ENCODE measurements around the gene PKM.

DNA sequence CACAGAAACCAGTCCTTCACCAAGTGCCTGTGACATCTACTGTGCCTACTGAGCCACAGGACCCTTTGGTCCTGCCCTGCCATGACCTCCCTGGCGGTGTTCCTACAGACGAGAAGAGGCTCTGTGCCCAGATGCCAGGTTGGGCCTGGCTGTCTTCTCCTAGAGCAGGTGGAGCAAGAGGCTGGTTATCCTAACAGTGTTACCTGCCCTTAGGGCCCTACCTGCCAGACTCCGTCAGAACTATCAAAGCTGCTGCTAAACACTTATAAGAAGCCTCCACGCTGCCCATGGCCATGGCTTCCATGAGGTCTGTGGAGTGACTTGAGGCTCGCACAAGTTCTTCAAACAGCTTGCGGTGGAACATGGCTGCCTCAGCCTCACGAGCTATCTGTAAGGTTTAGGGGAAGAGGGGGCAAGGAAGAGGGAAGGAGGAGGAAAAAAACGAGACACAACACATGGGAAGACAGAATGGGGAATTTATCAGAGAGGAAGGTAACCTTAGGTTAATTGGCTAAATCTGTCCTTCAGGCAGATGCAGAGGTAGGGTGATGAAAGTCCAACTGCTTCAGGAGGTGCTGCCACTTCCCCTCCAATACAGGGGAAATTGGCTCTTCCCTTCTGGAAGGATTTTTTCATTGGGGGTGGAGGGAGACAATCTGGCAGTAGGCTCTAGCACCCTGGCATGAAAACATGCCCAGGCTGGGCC, 28.0 kb downstream of the PKM start:
- TF ChIP-seq POLR2A (IDR thresholded peaks at IDR 0.05), result no peak
- no peak for TF ChIP-seq EP300 (IDR thresholded peaks at IDR 0.05)
- TF ChIP-seq POLR2AphosphoS5 (IDR thresholded peaks at IDR 0.05), result no peak
- TF ChIP-seq, protein P1, sequence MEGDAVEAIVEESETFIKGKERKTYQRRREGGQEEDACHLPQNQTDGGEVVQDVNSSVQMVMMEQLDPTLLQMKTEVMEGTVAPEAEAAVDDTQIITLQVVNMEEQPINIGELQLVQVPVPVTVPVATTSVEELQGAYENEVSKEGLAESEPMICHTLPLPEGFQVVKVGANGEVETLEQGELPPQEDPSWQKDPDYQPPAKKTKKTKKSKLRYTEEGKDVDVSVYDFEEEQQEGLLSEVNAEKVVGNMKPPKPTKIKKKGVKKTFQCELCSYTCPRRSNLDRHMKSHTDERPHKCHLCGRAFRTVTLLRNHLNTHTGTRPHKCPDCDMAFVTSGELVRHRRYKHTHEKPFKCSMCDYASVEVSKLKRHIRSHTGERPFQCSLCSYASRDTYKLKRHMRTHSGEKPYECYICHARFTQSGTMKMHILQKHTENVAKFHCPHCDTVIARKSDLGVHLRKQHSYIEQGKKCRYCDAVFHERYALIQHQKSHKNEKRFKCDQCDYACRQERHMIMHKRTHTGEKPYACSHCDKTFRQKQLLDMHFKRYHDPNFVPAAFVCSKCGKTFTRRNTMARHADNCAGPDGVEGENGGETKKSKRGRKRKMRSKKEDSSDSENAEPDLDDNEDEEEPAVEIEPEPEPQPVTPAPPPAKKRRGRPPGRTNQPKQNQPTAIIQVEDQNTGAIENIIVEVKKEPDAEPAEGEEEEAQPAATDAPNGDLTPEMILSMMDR (IDR thresholded peaks at IDR 0.05), result no peak

All from gastroesophageal sphincter (tissue), 3 donors.